GM18505 (cell line): ENCODE measurements around the gene B3GALT4.

Experiments used
- ATAC-seq: cut with Tn5 transposase; IDR thresholded peaks from one replicate; pipeline ENCODE4 v1.9.1; 2021; ENCODE audit not compliant: unreplicated experiment
- POLR2A ChIP-seq: IDR thresholded peaks from 4 replicates; pipeline ENCODE4 v1.6.1; 2011; ENCODE audit warnings: borderline replicate concordance; ENCODE audit not compliant: insufficient read depth, insufficient read length; ENCODE audit errors: extremely low read depth

The B3GALT4 gene

DNA sequence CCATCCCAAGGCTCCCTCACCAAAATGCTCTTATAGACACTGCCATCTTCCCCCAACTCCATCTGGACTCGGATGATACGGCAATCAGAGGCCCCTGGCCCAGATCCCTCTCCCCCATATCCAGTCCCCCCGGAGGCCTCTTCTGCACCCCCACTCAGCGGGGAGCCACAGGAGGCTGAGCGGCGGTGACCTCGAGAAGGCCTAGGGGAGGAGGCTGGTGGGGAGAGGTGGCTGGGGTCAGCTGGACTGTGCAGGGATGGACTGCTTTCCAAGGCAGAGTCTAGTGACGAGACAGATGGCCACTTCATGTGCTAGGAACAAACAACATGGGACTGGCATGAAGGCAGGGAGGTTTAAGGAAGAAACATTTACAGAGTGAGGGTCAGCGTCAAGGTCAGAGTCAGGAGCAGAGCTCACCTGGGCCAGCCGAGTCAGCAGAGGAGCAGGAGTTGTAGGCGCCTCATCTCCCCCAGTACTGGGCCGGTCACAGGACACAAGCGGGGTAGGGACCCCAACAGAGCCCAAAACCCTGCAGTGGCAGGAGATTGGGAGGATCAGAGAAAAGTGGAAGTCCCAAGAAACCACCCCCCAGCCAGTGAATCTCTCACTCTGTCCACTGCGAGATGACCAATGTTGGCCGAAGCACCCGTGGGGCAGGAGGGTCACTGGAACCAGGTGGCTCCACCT lies 16.2 kb downstream of the B3GALT4 start:
- ATAC-seq = no peak
- no peak for TF ChIP-seq POLR2A

DNA sequence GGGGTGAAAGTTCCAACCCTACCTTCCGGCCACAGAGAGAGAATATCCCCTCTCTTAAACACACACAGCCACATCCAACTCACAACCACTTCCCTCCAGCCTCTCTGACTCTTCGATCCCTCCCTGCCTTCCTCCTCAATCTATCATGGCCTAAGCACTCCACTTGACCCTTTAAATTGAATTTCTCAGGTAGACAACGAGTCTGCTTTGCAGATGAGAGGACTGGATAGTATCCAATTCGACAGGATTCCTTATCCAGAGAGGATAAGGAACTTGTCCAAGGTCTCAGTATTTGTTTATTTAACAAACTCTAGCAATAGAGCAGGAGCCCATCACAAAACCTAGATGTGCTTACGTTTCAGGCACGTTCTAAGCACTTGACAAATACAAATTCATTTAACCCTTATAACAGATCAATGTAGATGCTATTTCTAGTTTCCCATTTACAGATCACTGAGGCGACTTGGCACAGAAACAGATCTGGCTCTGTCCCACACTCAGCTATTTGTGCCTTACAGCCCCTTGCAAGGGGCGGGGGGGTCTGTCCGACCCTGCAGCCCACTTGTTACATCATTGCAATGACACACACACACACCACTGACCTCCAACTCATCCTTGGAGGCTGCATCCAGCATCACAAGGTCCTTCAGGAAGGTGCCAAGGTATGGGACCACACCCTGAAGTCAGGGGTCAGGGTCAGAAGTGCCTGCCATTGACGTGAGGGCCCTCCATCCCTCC lies 17.3 kb downstream of the B3GALT4 start:
- no peak for TF ChIP-seq POLR2A
- ATAC-seq = no peak

DNA sequence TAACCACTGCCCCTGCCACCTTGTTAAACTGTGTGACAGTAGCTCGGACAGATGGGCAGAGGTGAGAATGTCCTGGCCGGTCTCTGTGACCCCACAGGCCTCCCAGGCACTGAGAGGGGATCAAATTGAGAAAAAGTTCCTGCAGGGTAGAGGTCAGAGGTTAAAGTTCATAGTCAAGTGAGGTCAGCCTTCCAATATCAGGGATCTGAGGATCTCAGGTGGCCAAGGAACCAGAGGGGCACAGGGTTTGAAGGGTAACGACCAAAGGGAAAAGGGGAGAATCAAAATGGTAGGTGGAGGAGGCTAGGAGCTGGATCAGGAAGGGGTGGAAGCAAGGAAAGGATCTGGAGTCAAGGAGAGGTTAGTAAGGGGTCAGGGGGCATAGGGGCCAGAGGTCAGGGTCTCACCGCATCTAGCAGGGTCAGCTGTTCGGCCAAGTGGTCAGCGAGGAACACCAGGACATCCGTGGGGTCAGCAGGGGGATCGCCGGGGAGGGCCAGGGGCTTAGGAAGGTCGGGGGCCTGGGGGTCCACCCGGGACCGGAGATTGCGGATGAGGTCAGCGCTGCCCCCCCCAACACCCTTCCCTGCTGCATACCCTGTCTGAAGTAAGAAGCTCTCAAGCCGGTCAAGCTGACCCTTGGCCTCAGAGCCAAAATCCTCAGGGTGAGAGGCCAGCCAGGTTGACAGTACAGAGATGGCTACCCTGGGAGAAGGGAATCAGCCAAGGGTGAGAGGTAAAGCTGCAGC lies 18.9 kb downstream of the B3GALT4 start:
- TF ChIP-seq POLR2A = no peak
- no peak for ATAC-seq

DNA sequence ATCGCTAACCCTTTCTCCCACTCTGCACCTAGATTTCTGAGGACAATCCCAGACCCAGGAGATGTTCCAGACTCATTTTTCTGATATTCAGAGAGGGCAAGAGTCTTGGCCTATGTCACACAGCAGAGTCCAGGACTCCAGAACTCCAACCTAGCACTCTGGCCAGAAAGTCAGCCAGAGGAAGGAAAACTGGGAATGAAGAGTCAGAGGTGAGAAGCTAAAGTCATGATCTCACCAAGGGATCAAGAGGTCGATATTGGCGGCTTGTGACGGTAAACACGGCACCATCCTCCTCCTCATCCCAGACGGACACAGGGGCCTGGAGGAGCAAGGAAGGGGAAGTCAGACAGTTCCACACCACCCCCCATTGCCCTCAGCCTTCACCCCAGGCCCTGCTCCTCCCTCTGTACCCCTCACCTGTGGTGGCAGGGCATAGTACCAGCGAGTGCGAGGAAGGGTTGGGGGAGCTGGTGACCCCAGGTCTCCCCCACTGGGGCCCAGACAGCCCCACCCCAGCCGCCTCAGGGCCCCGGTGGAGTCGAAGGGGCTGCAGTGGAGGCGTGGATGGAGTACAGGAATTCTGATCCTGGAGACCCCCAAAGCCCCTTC lies 20.0 kb downstream of the B3GALT4 start:
- no peak for ATAC-seq
- no peak for TF ChIP-seq POLR2A

DNA sequence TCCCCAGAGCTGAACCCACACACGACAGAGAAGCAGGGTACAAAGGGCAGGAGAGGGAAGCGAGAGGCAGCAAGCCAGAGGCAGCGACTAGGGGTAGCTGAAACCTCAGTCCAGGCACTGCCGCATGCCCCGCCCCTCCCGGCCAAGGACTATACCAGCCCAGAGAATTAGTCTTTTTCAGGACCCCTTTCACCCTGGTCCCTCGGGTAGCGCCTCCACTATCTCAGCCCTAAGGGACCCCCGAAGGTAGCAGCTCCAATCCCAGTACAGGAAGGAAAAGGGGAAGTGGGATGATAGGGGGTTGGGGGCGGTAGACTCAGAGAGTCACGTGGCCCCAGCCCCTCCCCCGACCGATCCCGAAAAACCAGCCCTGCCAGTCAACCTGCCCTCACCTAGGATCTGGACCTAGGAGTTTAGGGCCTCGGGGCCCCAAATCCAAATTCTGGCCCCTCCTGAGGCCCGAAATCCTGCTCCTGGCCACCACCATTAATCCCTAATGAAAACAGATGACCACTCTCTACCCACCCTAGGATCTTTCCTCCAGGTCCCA lies 20.6 kb downstream of the B3GALT4 start:
- no peak for ATAC-seq
- TF ChIP-seq POLR2A = no peak

DNA sequence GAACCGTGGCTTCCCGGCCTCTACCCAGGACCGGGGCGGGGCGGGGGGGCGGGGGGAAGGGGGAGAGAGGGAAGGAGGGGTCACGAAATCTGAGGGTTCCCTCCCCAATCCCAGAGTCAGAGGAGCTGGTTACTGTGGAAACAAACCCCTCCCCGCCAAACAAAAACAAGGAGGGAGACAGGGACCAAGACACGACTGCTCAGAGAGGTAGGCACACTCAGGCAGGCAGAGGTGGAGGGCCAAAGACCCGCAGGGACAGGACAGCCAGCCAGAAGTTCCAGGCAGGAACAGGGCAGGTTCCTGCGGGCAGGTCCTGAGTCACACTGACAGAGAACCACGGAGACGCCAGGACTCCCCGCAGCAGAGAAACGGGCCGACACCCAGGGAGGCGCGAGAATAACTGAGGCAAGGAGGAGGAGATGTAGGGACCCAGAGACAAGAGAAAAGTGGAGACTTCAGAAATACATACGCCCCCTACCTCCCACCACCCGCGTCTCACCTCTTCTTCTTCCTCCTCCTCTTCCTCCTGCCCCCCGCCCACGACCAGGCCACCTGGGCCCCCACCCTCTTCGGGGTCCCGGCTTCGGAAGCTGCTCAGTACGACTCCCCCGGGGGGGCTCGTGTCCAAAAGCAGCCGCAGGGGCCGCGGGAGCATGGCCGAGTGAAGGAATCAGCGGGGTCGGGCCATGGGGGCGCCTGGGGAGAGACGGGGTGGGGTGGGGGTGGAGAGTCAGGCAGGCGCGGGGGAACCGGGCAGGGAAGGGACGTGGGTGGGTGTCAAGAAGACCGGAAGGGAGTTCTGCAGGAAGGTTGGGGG lies 21.2 kb downstream of the B3GALT4 start:
- TF ChIP-seq POLR2A = peak; percentile 15
- ATAC-seq = no peak

DNA sequence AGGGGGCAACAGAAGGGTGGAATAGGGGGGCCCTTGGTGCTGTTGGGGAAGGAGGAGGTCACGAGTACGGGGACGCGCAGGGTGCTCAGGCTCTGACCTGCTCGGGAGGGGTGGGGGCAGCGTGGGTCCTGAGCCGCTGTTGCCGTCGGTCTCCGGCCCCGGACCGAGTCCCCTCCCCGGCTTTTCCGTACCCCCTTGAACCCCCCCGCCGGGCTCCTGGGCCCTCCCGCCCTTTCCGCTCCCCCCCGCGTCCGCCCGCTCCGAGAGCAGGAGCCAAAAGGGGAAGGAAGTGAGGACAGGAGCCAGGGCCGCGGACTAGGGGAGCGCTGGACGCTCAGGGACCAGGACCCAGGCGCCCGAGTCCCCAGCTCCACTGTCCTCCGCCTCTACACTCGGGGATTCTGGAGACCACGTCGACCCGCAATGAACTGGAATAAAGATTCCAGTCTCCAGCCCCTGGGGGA lies 21.9 kb downstream of the B3GALT4 start, which contains the start of gene RGL2:
RGL2 (minus strand) TSS at position 170 of the 464 bp plus-strand sequence. CDS start 332 bp downstream, outside the sequence.
- no peak for TF ChIP-seq POLR2A
- peak; percentile 8 for ATAC-seq

DNA sequence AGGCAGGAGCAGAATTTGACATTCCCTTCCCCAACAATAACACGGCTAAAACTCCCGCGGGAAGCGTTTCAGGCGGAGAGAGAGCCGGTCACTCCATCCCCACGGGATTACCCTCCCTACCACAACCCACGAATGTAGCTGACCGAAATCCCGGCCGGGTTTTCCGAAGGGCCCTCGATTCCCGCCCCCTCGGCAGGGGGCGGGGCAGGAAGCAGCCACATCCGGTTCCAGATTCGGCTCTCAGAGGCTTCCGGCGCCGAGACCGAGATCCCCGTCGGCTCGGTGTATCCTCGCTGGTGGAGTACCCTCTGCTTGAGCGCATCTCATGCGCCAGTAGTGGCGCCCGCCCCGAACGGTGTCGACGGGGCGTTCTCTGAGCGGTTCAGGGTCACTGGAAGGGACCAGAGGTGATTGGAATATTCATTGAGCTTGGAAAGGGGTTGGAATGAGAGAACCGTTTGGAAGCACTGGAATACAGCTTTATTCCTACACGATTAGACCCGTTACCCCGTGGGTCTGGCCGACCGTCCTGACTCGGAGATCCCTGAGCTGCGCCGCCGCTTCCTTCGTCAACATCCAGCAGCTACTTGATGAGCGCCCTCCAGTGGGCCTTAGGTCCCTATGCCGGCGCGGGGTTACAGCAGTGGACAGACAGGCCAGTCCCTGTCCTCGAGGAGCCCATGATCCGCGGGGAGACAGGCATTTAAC lies 22.5 kb downstream of the B3GALT4 start:
- peak; percentile 55 for ATAC-seq
- peak; percentile 92 for TF ChIP-seq POLR2A

DNA sequence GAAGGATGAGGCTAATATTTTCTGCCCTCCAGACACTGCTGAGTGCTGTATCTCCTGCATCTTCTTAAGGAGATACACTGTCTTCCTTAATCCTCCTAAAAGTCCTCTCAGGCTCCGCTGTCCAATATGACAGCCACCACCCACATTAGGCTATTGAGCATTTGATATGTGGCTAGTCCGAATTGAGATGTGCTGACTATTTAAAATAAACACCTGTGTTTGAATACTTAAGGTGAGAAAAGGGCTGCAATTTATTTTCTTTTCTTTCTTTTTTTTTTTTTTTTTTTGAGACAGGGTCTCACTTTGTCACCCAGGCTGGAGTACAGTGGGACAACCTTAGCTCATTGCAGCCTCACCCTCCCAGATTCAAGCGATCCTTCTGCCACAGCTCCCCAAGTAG lies 25.0 kb downstream of the B3GALT4 start:
- TF ChIP-seq POLR2A = no peak
- no peak for ATAC-seq

DNA sequence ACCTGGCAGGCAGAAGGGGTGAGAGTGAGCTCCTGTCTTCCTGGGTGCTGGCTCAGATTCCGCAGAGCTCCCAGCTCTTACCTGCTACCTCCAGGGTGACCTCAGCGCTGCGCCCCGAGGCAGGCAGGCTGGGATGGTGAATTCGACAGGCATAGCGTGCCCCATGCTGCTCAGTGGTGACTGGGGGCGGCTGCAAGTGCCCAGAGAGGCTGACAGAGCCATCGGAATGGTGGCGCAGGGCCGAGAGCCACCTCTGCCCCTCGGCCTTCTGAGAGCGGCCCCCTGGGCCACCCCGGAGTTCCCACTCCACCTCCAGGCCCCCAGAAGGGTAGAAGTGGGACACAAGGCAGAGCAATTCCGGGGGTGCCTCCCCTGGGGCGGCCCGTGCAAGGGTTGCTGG lies 27.3 kb downstream of the B3GALT4 start:
- ATAC-seq = no peak
- no peak for TF ChIP-seq POLR2A

DNA sequence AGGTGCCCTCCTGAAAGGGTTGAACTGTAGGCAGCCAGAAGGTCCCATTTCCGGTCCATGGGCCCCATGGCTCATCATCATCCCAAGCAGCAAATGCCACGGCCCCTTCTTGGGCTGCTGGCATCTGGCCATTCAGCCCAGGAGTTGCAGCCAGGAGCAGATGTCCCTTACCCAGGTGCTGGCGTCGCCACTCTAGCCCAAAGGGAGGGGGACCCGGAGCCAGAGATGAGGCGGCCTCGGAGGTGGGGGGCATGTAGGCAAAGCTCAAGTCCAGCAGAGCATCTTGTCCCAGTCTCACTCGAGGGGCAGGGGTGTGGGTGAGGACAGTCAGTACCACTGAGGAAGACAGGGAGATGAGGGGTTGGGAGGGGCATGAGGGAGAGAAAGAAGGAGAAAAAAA lies 28.1 kb downstream of the B3GALT4 start:
- ATAC-seq = no peak
- no peak for TF ChIP-seq POLR2A
